Measurements from ENCODE around the gene ANKRD33B.
"Not testable (repeated sequence)": the region's sequence is repeated elsewhere in the genome, so short reads cannot be mapped to it uniquely, and the experiment has no call there.

Gene ANKRD33B

GRCh38 chr5:10624206-10624605, 60.3 kb downstream of the ANKRD33B start:
- no peak for DNase-seq

GRCh38 chr5:10624679-10625078, 60.8 kb downstream of the ANKRD33B start:
- DNase-seq: peak; percentile 22

GRCh38 chr5:10625700-10626472, 62.0 kb downstream of the ANKRD33B start:
- DNase-seq: no peak

GRCh38 chr5:10626473-10627013, 62.7 kb downstream of the ANKRD33B start:
- DNase-seq: no peak

- no peak for DNase-seq
Observed at GRCh38 chr5:10627160-10627701, 63.4 kb downstream of the ANKRD33B start.

GRCh38 chr5:10628601-10629000, 64.7 kb downstream of the ANKRD33B start:
- DNase-seq: no peak

- DNase-seq: no peak
Observed at GRCh38 chr5:10629682-10630081, 65.8 kb downstream of the ANKRD33B start.

GRCh38 chr5:10630126-10630525, 66.3 kb downstream of the ANKRD33B start:
- DNase-seq: no peak

GRCh38 chr5:10630744-10631143, 66.9 kb downstream of the ANKRD33B start:
- DNase-seq: not testable (repeated sequence)

- no peak for DNase-seq
Observed at GRCh38 chr5:10631316-10631996, 67.6 kb downstream of the ANKRD33B start.

- DNase-seq: no peak
Observed at GRCh38 chr5:10632110-10632761, 68.4 kb downstream of the ANKRD33B start.

- no peak for DNase-seq
Observed at GRCh38 chr5:10633271-10634049, 69.6 kb downstream of the ANKRD33B start.

GRCh38 chr5:10634050-10634449, 70.2 kb downstream of the ANKRD33B start:
- DNase-seq: no peak

GRCh38 chr5:10634562-10634961, 70.7 kb downstream of the ANKRD33B start:
- no peak for DNase-seq

- no peak for DNase-seq
Observed at GRCh38 chr5:10635257-10635866, 71.5 kb downstream of the ANKRD33B start.

GRCh38 chr5:10635867-10636350, 72.0 kb downstream of the ANKRD33B start:
- DNase-seq: no peak

- DNase-seq: no peak
Observed at GRCh38 chr5:10636363-10637142, 72.7 kb downstream of the ANKRD33B start.

- no peak for DNase-seq
Observed at GRCh38 chr5:10637944-10638343, 74.1 kb downstream of the ANKRD33B start.

GRCh38 chr5:10638723-10639122, 74.9 kb downstream of the ANKRD33B start:
- not testable (repeated sequence) for DNase-seq

- DNase-seq: no peak
Observed at GRCh38 chr5:10639846-10640368, 76.0 kb downstream of the ANKRD33B start.

GRCh38 chr5:10642367-10642766, 78.5 kb downstream of the ANKRD33B start:
- no peak for DNase-seq
